GM18526 (cell line): ENCODE measurements around the gene GALNT9.

Source experiments
- POLR2A ChIP-seq: IDR thresholded peaks from 3 replicates; pipeline ENCODE4 v1.6.1; 2011; ENCODE audit not compliant: insufficient read length; ENCODE audit errors: extremely low read depth

Gene GALNT9

DNA sequence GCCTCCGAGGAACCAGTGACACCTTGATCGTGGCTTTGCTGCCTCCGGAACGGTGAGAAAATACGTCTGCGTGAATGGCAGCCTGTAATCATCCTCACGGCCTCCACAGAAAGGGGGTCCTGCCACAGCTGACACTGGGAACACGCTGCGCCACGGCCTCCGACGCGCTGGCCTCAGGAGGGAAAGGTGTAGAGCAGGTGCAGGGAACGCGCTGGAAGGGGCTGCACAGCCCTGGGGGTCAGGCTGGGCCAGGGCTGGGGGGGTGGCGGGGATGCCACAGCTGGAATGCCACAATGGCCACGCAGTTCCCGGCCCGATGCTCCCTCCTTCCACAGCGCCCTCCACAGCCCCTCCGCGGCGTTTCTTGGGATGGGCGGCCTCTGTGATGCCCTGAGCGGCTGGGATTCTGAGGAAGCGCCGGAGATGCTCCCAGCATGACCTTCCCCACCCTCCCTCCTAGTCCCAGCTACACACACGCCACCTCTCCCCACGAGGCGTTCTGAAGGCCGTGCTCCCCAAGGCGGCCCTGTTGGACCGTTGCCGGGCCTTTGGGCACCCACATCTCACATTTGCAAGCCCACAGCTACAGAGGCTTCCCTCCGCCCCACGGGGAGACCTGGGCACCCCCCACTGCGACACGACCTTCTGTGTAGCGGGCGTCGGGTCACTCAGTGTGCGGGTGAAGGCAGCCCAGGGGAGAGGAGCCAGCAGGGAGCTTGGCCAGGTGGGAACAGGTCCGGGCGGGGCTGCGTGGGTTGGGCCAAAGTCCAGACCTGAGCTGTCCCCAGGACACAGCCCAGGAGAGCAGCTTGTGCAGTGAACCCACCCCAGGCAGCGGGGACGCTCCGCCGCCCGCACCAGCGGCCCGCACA lies 31.8 kb upstream of the GALNT9 start:
- no peak for TF ChIP-seq POLR2A

DNA sequence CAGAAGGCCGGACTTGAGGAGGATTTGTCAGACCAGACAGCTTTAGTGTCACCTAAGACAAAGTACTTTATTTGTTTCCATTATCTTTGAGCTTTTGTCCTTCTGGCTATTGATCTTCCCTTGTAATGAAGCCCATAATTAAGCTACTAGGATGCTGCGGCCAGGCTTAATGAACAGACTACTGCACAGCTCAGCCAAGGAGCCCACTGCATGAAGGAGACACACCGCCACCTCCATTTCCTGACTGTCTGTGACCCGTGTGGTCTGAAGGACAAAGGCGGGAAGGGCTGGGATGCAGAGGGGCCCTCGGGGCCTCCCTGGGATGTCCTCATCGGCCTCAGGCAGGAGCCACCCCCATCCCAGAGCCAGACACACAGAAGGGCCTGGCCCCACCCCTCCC lies 31.0 kb upstream of the GALNT9 start:
- TF ChIP-seq POLR2A: no peak

GRCh38 chr12:132359971-132360370 lies 30.6 kb upstream of the GALNT9 start:
- TF ChIP-seq POLR2A: no peak

- TF ChIP-seq POLR2A: no peak
These were observed 30.2 kb upstream of the GALNT9 start for GRCh38 chr12:132359551-132359950.

- no peak for TF ChIP-seq POLR2A
These were observed 28.3 kb upstream of the GALNT9 start for GRCh38 chr12:132357623-132358186.

GRCh38 chr12:132356691-132357622 lies 27.6 kb upstream of the GALNT9 start:
- no peak for TF ChIP-seq POLR2A

GRCh38 chr12:132355742-132356681 lies 26.6 kb upstream of the GALNT9 start:
- TF ChIP-seq POLR2A: no peak

GRCh38 chr12:132354982-132355680 lies 25.7 kb upstream of the GALNT9 start:
- TF ChIP-seq POLR2A: no peak

- no peak for TF ChIP-seq POLR2A
These were observed 25.0 kb upstream of the GALNT9 start for GRCh38 chr12:132354211-132354981.

GRCh38 chr12:132353811-132354210 lies 24.4 kb upstream of the GALNT9 start:
- TF ChIP-seq POLR2A: no peak

DNA sequence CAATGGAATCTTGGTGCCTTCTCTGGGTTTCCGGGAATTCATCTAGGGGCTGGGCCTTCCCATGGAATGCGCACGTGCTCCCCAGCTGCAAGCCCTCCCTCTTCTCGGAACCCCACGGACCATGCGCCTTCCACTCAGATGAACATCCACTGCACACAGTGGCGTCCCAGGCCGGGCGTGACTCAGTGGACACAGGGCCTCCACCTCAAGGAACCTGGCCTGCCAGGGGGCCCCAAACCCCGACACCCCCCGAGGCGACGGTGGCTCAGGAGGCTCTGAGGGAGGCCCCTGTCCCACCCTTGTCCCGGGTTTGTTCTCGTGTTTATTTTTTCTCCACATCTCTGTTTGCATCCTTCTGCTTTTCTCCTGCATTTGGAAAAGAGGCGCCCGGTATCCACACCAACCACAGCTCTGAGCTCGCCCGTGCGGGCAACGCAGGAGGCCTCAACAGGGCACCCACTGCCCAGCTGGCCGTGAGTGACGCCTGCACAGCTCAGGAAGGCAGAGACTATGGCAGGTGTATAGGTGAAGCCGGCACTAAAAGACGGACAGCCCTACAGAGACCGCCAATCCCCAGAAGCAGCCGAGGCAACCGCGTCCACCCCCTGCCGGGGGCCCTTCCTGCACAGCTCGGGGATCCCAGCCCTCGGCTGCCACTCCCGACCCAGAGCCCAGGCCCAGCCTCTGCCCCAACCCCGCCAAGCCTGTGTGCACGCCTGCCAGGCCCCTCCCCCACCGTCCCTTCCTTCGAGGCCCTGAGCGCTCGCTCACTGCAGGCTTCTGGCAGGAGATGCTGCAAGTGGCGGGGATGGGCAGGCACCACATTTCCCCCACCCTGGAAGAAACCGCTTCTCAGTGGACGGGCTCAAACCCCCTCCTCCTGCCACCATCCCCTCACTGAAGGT lies 23.8 kb upstream of the GALNT9 start:
- TF ChIP-seq POLR2A: no peak

GRCh38 chr12:132351751-132352495 lies 22.5 kb upstream of the GALNT9 start:
- TF ChIP-seq POLR2A: no peak
